Measurements from ENCODE around the gene ERP27. TPM values are rescaled to one million over a fixed set of nuclear protein-coding genes. Genes with fewer than 3 reads are reported as not detected.

The ERP27 gene
- total RNA-seq, 1 experiment from 2014 or later, result not detected

DNA sequence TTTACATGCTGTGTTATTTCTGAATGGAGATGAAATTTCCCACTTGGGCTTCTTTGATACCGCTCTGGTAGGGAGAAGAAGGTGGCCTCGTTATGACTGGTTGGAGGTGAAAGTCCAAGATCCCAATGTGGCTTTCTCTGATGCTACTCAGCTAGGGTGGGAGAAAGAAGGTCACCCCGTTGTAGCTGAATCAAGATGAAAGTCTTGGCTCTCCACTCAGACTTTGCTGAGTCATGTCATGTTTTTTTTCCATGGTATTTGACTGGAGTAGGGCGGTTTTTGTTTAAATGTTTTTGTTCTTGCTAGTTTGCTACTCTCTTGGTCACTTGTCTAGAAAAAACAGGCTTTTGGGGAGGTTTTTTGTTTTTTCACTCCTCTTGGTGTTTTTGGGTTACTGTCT is 32.1 kb upstream of the ERP27 start:
- Mint-ChIP-seq H3K4me3 (no peak overlapping the region), H3K27me3 (ENCODE audit: low read depth) (no peaks in the 10 kb centered on the region), H3K4me1 (no peaks in the 10 kb centered on the region), H3K36me3 (no peaks in the 10 kb centered on the region), H3K27ac (no peak overlapping the region; the same call in 1 of the 2 replicates), H3K9me3 (no peaks in the 10 kb centered on the region)
- TF ChIP-seq SMAD3 (CRISPR knock-in tag; IDR thresholded peaks at IDR 0.05; ENCODE audit: borderline replicate concordance), result no peak
- CTCF ChIA-PET, result no interaction called here
- DNase-seq (ENCODE audit: low spot score) (no peak), ATAC-seq (no peak)
- POLR2A ChIA-PET, result no interaction called here

DNA sequence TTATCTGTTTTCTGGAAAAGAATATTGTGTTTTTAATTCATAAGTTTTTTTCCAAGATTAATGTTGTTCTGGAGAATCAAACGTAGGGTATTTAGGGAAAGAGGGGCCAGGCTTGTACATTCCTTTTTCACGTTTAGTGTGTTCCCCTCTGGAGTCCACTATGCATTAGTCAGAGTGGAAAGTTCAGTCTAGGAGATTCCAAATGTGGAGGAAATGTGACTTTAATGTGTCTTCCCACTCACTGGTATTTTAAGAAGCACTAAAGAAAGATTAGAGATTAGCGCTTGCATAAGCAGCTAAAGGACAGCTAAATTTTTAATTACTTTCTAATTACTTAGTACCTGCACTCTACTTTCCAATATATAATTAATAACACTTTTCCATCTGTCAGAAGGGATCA is 30.1 kb upstream of the ERP27 start:
- no peak for ATAC-seq
- no peaks in the 10 kb centered on the region for H3K27me3 Mint-ChIP-seq (ENCODE audit: low read depth)
- no peaks in the 10 kb centered on the region for H3K36me3 Mint-ChIP-seq
- DNase-seq (ENCODE audit: low spot score), result no peak
- no peak overlapping the region for H3K27ac Mint-ChIP-seq
- ChIA-PET CTCF (interaction anchor here (0.9 kb wide), 1 partner anchor 30 kb away, joined by 3 read pairs; the partner anchor contains the start of gene ERP27), POLR2A (no interaction called here)
- H3K4me3 Mint-ChIP-seq, result no peak overlapping the region
- no peaks in the 10 kb centered on the region for H3K4me1 Mint-ChIP-seq
- no peaks in the 10 kb centered on the region for H3K9me3 Mint-ChIP-seq
- TF ChIP-seq NR1H2 (CRISPR knock-in tag; IDR thresholded peaks at IDR 0.05) (no peak), IRF2 (CRISPR knock-in tag; IDR thresholded peaks at IDR 0.05; ENCODE audit: borderline replicate concordance, low read depth) (no peak), JUN (CRISPR knock-in tag; IDR thresholded peaks at IDR 0.05) (no peak), MYBL2 (CRISPR knock-in tag; IDR thresholded peaks at IDR 0.05) (no peak), NFE2L1 (CRISPR knock-in tag; IDR thresholded peaks at IDR 0.05) (no peak), TCF7 (CRISPR knock-in tag; IDR thresholded peaks at IDR 0.05; ENCODE audit: low read depth) (no peak), GABPB1 (CRISPR knock-in tag; IDR thresholded peaks at IDR 0.05) (no peak), SP1 (CRISPR knock-in tag; conservative IDR thresholded peaks at IDR 0.05) (no peak), RORB (CRISPR knock-in tag; IDR thresholded peaks at IDR 0.05) (no peak), NFATC4 (CRISPR knock-in tag; IDR thresholded peaks at IDR 0.05) (no peak)
- TF ChIP-seq, protein P1, sequence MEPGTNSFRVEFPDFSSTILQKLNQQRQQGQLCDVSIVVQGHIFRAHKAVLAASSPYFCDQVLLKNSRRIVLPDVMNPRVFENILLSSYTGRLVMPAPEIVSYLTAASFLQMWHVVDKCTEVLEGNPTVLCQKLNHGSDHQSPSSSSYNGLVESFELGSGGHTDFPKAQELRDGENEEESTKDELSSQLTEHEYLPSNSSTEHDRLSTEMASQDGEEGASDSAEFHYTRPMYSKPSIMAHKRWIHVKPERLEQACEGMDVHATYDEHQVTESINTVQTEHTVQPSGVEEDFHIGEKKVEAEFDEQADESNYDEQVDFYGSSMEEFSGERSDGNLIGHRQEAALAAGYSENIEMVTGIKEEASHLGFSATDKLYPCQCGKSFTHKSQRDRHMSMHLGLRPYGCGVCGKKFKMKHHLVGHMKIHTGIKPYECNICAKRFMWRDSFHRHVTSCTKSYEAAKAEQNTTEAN (CRISPR knock-in tag; IDR thresholded peaks at IDR 0.05), result no peak
- TF ChIP-seq, protein P2, sequence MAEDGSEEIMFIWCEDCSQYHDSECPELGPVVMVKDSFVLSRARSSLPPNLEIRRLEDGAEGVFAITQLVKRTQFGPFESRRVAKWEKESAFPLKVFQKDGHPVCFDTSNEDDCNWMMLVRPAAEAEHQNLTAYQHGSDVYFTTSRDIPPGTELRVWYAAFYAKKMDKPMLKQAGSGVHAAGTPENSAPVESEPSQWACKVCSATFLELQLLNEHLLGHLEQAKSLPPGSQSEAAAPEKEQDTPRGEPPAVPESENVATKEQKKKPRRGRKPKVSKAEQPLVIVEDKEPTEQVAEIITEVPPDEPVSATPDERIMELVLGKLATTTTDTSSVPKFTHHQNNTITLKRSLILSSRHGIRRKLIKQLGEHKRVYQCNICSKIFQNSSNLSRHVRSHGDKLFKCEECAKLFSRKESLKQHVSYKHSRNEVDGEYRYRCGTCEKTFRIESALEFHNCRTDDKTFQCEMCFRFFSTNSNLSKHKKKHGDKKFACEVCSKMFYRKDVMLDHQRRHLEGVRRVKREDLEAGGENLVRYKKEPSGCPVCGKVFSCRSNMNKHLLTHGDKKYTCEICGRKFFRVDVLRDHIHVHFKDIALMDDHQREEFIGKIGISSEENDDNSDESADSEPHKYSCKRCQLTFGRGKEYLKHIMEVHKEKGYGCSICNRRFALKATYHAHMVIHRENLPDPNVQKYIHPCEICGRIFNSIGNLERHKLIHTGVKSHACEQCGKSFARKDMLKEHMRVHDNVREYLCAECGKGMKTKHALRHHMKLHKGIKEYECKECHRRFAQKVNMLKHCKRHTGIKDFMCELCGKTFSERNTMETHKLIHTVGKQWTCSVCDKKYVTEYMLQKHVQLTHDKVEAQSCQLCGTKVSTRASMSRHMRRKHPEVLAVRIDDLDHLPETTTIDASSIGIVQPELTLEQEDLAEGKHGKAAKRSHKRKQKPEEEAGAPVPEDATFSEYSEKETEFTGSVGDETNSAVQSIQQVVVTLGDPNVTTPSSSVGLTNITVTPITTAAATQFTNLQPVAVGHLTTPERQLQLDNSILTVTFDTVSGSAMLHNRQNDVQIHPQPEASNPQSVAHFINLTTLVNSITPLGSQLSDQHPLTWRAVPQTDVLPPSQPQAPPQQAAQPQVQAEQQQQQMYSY (CRISPR knock-in tag; IDR thresholded peaks at IDR 0.05), result no peak
- TF ChIP-seq, protein P3, sequence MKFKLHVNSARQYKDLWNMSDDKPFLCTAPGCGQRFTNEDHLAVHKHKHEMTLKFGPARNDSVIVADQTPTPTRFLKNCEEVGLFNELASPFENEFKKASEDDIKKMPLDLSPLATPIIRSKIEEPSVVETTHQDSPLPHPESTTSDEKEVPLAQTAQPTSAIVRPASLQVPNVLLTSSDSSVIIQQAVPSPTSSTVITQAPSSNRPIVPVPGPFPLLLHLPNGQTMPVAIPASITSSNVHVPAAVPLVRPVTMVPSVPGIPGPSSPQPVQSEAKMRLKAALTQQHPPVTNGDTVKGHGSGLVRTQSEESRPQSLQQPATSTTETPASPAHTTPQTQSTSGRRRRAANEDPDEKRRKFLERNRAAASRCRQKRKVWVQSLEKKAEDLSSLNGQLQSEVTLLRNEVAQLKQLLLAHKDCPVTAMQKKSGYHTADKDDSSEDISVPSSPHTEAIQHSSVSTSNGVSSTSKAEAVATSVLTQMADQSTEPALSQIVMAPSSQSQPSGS (CRISPR knock-in tag; IDR thresholded peaks at IDR 0.05; ENCODE audit: borderline replicate concordance, low read depth), result no peak
- TF ChIP-seq, protein P4, sequence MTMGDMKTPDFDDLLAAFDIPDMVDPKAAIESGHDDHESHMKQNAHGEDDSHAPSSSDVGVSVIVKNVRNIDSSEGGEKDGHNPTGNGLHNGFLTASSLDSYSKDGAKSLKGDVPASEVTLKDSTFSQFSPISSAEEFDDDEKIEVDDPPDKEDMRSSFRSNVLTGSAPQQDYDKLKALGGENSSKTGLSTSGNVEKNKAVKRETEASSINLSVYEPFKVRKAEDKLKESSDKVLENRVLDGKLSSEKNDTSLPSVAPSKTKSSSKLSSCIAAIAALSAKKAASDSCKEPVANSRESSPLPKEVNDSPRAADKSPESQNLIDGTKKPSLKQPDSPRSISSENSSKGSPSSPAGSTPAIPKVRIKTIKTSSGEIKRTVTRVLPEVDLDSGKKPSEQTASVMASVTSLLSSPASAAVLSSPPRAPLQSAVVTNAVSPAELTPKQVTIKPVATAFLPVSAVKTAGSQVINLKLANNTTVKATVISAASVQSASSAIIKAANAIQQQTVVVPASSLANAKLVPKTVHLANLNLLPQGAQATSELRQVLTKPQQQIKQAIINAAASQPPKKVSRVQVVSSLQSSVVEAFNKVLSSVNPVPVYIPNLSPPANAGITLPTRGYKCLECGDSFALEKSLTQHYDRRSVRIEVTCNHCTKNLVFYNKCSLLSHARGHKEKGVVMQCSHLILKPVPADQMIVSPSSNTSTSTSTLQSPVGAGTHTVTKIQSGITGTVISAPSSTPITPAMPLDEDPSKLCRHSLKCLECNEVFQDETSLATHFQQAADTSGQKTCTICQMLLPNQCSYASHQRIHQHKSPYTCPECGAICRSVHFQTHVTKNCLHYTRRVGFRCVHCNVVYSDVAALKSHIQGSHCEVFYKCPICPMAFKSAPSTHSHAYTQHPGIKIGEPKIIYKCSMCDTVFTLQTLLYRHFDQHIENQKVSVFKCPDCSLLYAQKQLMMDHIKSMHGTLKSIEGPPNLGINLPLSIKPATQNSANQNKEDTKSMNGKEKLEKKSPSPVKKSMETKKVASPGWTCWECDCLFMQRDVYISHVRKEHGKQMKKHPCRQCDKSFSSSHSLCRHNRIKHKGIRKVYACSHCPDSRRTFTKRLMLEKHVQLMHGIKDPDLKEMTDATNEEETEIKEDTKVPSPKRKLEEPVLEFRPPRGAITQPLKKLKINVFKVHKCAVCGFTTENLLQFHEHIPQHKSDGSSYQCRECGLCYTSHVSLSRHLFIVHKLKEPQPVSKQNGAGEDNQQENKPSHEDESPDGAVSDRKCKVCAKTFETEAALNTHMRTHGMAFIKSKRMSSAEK (CRISPR knock-in tag; IDR thresholded peaks at IDR 0.05; ENCODE audit: borderline replicate concordance), result no peak
- TF ChIP-seq, protein P5, sequence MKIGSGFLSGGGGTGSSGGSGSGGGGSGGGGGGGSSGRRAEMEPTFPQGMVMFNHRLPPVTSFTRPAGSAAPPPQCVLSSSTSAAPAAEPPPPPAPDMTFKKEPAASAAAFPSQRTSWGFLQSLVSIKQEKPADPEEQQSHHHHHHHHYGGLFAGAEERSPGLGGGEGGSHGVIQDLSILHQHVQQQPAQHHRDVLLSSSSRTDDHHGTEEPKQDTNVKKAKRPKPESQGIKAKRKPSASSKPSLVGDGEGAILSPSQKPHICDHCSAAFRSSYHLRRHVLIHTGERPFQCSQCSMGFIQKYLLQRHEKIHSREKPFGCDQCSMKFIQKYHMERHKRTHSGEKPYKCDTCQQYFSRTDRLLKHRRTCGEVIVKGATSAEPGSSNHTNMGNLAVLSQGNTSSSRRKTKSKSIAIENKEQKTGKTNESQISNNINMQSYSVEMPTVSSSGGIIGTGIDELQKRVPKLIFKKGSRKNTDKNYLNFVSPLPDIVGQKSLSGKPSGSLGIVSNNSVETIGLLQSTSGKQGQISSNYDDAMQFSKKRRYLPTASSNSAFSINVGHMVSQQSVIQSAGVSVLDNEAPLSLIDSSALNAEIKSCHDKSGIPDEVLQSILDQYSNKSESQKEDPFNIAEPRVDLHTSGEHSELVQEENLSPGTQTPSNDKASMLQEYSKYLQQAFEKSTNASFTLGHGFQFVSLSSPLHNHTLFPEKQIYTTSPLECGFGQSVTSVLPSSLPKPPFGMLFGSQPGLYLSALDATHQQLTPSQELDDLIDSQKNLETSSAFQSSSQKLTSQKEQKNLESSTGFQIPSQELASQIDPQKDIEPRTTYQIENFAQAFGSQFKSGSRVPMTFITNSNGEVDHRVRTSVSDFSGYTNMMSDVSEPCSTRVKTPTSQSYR (CRISPR knock-in tag; IDR thresholded peaks at IDR 0.05), result no peak
- TF ChIP-seq, protein P6, sequence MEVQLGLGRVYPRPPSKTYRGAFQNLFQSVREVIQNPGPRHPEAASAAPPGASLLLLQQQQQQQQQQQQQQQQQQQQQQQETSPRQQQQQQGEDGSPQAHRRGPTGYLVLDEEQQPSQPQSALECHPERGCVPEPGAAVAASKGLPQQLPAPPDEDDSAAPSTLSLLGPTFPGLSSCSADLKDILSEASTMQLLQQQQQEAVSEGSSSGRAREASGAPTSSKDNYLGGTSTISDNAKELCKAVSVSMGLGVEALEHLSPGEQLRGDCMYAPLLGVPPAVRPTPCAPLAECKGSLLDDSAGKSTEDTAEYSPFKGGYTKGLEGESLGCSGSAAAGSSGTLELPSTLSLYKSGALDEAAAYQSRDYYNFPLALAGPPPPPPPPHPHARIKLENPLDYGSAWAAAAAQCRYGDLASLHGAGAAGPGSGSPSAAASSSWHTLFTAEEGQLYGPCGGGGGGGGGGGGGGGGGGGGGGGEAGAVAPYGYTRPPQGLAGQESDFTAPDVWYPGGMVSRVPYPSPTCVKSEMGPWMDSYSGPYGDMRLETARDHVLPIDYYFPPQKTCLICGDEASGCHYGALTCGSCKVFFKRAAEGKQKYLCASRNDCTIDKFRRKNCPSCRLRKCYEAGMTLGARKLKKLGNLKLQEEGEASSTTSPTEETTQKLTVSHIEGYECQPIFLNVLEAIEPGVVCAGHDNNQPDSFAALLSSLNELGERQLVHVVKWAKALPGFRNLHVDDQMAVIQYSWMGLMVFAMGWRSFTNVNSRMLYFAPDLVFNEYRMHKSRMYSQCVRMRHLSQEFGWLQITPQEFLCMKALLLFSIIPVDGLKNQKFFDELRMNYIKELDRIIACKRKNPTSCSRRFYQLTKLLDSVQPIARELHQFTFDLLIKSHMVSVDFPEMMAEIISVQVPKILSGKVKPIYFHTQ (CRISPR knock-in tag; IDR thresholded peaks at IDR 0.05), result no peak

All from WTC11 (cell line).